B cell (primary cell): ENCODE measurements around the gene ARPC2.

Experiments
- CTCF ChIP-seq: fragments of 200-600 bp; IDR thresholded peaks from one replicate; pipeline ENCODE4 v1.8.0; 2022; ENCODE audit warnings: antibody characterized with exemption, mild to moderate bottlenecking
- EZH2 ChIP-seq: IDR thresholded peaks from 2 replicates; pipeline ENCODE4 v1.6.1; 2012; ENCODE audit warnings: borderline replicate concordance, low read depth, mild to moderate bottlenecking, moderate library complexity, low read length; ENCODE audit not compliant: insufficient read depth, poor library complexity, severe bottlenecking

- no peak for TF ChIP-seq EZH2
- no peak for TF ChIP-seq CTCF
These were observed 12.9 kb downstream of the ARPC2 start for GRCh38 chr2:218229851-218230250.
